Keratinocyte (primary cell): ENCODE results near the gene LCA5. TPM values are rescaled to one million over a fixed set of nuclear protein-coding genes. Genes with fewer than 3 reads are reported as not detected.

ENCODE experiments used
- DNase-seq: peaks from one replicate; pipeline ENCODE4 v3.0.0-alpha.2; 2011; ENCODE audit warnings: low read depth, missing footprints, low spot score
- FAIRE-seq: peaks from 2 replicates; lab custom pipeline; 2011; peaks lifted over from hg19 to GRCh38; lab: Jason Lieb, UNC
- H2AFZ ChIP-seq: 2 replicates; pipeline ENCODE4 v1.6.0; 2012; ENCODE audit warnings: low read length, control low read depth, inconsistent platforms; ENCODE audit not compliant: control insufficient read depth
- H3K27ac ChIP-seq: 2 replicates; pipeline ENCODE4 v1.5.1; 2011; ENCODE audit warnings: low read length; ENCODE audit not compliant: control insufficient read depth, insufficient read depth
- H3K27me3 ChIP-seq: 3 replicates; pipeline ENCODE4 v1.6.0; 2011; ENCODE audit warnings: low read length; ENCODE audit not compliant: control insufficient read depth, insufficient read depth; ENCODE audit errors: extremely low read depth
- H3K36me3 ChIP-seq, 2 experiments: 2 replicates in 1 of 2; 3 replicates in 1 of 2; pipeline ENCODE4 v1.5.1; 2011; ENCODE audit warnings: low read length in 2 of 2, mild to moderate bottlenecking in 1 of 2; ENCODE audit not compliant: control insufficient read depth in 2 of 2, insufficient read depth in 2 of 2; ENCODE audit errors: extremely low read depth in 1 of 2
- H3K4me1 ChIP-seq: 3 replicates; pipeline ENCODE4 v1.5.1; 2011; ENCODE audit warnings: low read length; ENCODE audit not compliant: control insufficient read depth, insufficient read depth; ENCODE audit errors: extremely low read depth
- H3K4me2 ChIP-seq: 3 replicates; pipeline ENCODE4 v1.6.0; 2011; ENCODE audit warnings: low read depth, low read length; ENCODE audit not compliant: control insufficient read depth, insufficient read depth; ENCODE audit errors: extremely low read depth
- H3K4me3 ChIP-seq, 3 experiments: fragments of 200-600 bp in 1 of 3; sonication (generic) in 1 of 3; 2 replicates in 2 of 3; 3 replicates in 1 of 3; pipeline ENCODE4 v1.5.1; 2011 to 2016; ENCODE audit warnings: low read length in 3 of 3, mild to moderate bottlenecking in 3 of 3, control low read depth in 2 of 3, inconsistent platforms in 1 of 3, low read depth in 1 of 3, mixed read lengths in 1 of 3, mixed run types in 1 of 3, moderate library complexity in 1 of 3; ENCODE audit not compliant: control insufficient read depth in 2 of 3, insufficient read depth in 2 of 3; ENCODE audit errors: extremely low read depth in 1 of 3
- H3K79me2 ChIP-seq: 2 replicates; pipeline ENCODE4 v1.6.0; 2012; ENCODE audit warnings: low read length; ENCODE audit not compliant: control insufficient read depth, insufficient read depth
- H3K9ac ChIP-seq: 3 replicates; pipeline ENCODE4 v1.6.0; 2011; ENCODE audit warnings: low read length; ENCODE audit not compliant: control insufficient read depth, insufficient read depth; ENCODE audit errors: extremely low read depth
- H3K9me1 ChIP-seq: 3 replicates; pipeline ENCODE4 v1.6.0; 2011; ENCODE audit warnings: low read length; ENCODE audit not compliant: control insufficient read depth, insufficient read depth; ENCODE audit errors: extremely low read depth
- H3K9me3 ChIP-seq: 2 replicates; pipeline ENCODE4 v1.5.1; 2012; ENCODE audit warnings: low read depth, low read length; ENCODE audit not compliant: control insufficient read depth
- H4K20me1 ChIP-seq: 3 replicates; pipeline ENCODE4 v1.6.0; 2011; ENCODE audit warnings: low read length; ENCODE audit not compliant: control insufficient read depth, insufficient read depth; ENCODE audit errors: extremely low read depth
- CTCF ChIP-seq, 3 experiments: IDR thresholded peaks in 1 of 3; conservative IDR thresholded peaks in 1 of 3; optimal IDR thresholded peaks in 1 of 3; 2 replicates in 2 of 3; 3 replicates in 1 of 3; pipeline versions ENCODE3 to v1.5.1; 2011; ENCODE audit warnings: low read length in 3 of 3, mild to moderate bottlenecking in 3 of 3, moderate library complexity in 2 of 3, control low read depth in 1 of 3, inconsistent platforms in 1 of 3; ENCODE audit not compliant: insufficient read depth in 2 of 3; ENCODE audit errors: extremely low read depth in 1 of 3
- EZH2 ChIP-seq: IDR thresholded peaks from one replicate; pipeline ENCODE4 v1.6.1; 2012; ENCODE audit warnings: inconsistent platforms, mild to moderate bottlenecking, low read length, moderate library complexity
- dilution Hi-C: fragments of 300-500 bp; cut with MboI; formaldehyde crosslinking; loops from one replicate; pipeline ENCODE4 v1.7.0; 2020; ENCODE audit warnings: low sequenced_read_pairs; ENCODE audit not compliant: extremely low pct_ligation_motif_present
- polyA plus RNA-seq, 5 experiments: library from polyadenylated mRNA; depleted of rRNA in 3 of 5; stranded (reverse) in 3 of 5; stranded (forward) in 1 of 5; unstranded in 1 of 5; fragments of >200 nt; gene quantifications; 1 replicate in 1 of 5; 2 replicates in 3 of 5; 3 replicates in 1 of 5; pipeline versions ENCODE4 v1.2.1 to v1.2.3, GENCODE V29; 2011 to 2012; ENCODE audit warnings: missing spikeins in 2 of 5, low read depth in 1 of 5, low replicate concordance in 1 of 5

The LCA5 gene
- polyA plus RNA-seq, 1 donor (not counting 4 experiments of a cell fraction or from before 2014, with no cell fraction given) = 1.6 TPM

GRCh38 chr6:79495246-79495645 is 42.0 kb downstream of the LCA5 start:
- H3K4me1 ChIP-seq = no peaks in the 10 kb centered on the region
- DNase-seq = no peak
- H4K20me1 ChIP-seq = no peaks in the 10 kb centered on the region
- H3K9ac ChIP-seq = no peak overlapping the region
- H3K27me3 ChIP-seq = no peaks in the 10 kb centered on the region
- H3K79me2 ChIP-seq = no peaks in the 10 kb centered on the region
- no peaks in the 10 kb centered on the region for H3K36me3 ChIP-seq
- no peaks in the 10 kb centered on the region for H3K9me1 ChIP-seq
- no peak overlapping the region for H2AFZ ChIP-seq
- no peaks in the 10 kb centered on the region for H3K9me3 ChIP-seq
- no peak overlapping the region for H3K4me3 ChIP-seq
- FAIRE-seq = no peak
- no peak overlapping the region for H3K4me2 ChIP-seq
- no peak overlapping the region for H3K27ac ChIP-seq
- TF ChIP-seq CTCF (optimal IDR thresholded peaks at IDR 0.05 in 1 of 3, IDR thresholded peaks at IDR 0.05 in 1 of 3, conservative IDR thresholded peaks at IDR 0.05 in 1 of 3; ENCODE audit: extremely low read depth in 1 of 3, insufficient read depth in 2 of 3, low read length in 3 of 3) = no peak
- no peak for TF ChIP-seq EZH2
- dilution Hi-C loops = no loop called here

GRCh38 chr6:79494841-79495240 is 42.4 kb downstream of the LCA5 start:
- H2AFZ ChIP-seq = no peak overlapping the region
- dilution Hi-C loops = no loop called here
- H3K79me2 ChIP-seq = no peaks in the 10 kb centered on the region
- H3K9me3 ChIP-seq = no peaks in the 10 kb centered on the region
- DNase-seq (no peak), FAIRE-seq (no peak)
- H3K27me3 ChIP-seq = no peaks in the 10 kb centered on the region
- H3K9ac ChIP-seq = no peak overlapping the region
- no peak overlapping the region for H3K4me3 ChIP-seq
- H3K4me1 ChIP-seq = no peaks in the 10 kb centered on the region
- H3K27ac ChIP-seq = no peak overlapping the region
- TF ChIP-seq CTCF (optimal IDR thresholded peaks at IDR 0.05 in 1 of 3, IDR thresholded peaks at IDR 0.05 in 1 of 3, conservative IDR thresholded peaks at IDR 0.05 in 1 of 3; ENCODE audit: extremely low read depth in 1 of 3, insufficient read depth in 2 of 3, low read length in 3 of 3) (no peak), EZH2 (no peak)
- H4K20me1 ChIP-seq = no peaks in the 10 kb centered on the region
- no peaks in the 10 kb centered on the region for H3K9me1 ChIP-seq
- no peaks in the 10 kb centered on the region for H3K36me3 ChIP-seq
- no peak overlapping the region for H3K4me2 ChIP-seq
